ENCODE results near the gene FAM124A.

FAM124A gene

GRCh38 chr13:51202477-51203046 is 19.6 kb upstream of the FAM124A start:
- Histone ChIP-seq H3K27me3 (ENCODE audit: insufficient read depth, low read length, poor library complexity) (peaks cover 8% of the 10 kb centered on the region), H3K9ac (ENCODE audit: low read depth, low read length) (no peak overlapping the region), H3K4me2 (ENCODE audit: insufficient read depth, low read length) (no peak overlapping the region), H3K79me2 (ENCODE audit: insufficient read depth, low read length) (no peaks in the 10 kb centered on the region), H3K27ac (ENCODE audit: low read length) (no peak overlapping the region), H3K9me3 (ENCODE audit: insufficient read depth, low read length, severe bottlenecking) (no peaks in the 10 kb centered on the region), H2AFZ (ENCODE audit: low read depth, low read length) (no peak overlapping the region), H3K4me3 (ENCODE audit: low read depth in 1 of 2, low read length in 2 of 2) (no peak overlapping the region), H4K20me1 (ENCODE audit: insufficient read depth, low read length) (no peaks in the 10 kb centered on the region), H3K36me3 (ENCODE audit: insufficient read depth, low read length) (no peaks in the 10 kb centered on the region), H3K4me1 (ENCODE audit: insufficient read depth, low read length) (no peaks in the 10 kb centered on the region)
- TF ChIP-seq, protein P1, sequence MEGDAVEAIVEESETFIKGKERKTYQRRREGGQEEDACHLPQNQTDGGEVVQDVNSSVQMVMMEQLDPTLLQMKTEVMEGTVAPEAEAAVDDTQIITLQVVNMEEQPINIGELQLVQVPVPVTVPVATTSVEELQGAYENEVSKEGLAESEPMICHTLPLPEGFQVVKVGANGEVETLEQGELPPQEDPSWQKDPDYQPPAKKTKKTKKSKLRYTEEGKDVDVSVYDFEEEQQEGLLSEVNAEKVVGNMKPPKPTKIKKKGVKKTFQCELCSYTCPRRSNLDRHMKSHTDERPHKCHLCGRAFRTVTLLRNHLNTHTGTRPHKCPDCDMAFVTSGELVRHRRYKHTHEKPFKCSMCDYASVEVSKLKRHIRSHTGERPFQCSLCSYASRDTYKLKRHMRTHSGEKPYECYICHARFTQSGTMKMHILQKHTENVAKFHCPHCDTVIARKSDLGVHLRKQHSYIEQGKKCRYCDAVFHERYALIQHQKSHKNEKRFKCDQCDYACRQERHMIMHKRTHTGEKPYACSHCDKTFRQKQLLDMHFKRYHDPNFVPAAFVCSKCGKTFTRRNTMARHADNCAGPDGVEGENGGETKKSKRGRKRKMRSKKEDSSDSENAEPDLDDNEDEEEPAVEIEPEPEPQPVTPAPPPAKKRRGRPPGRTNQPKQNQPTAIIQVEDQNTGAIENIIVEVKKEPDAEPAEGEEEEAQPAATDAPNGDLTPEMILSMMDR (IDR thresholded peaks at IDR 0.05; ENCODE audit: borderline replicate concordance, extremely low read depth, low read length, poor library complexity, severe bottlenecking): no peak
- no peak for TF ChIP-seq EZH2 (IDR thresholded peaks at IDR 0.05; ENCODE audit: borderline replicate concordance, low read depth, low read length, severe bottlenecking)
- ATAC-seq (ENCODE audit: insufficient read depth, low read depth): no peak
- no peak for DNase-seq

DNA sequence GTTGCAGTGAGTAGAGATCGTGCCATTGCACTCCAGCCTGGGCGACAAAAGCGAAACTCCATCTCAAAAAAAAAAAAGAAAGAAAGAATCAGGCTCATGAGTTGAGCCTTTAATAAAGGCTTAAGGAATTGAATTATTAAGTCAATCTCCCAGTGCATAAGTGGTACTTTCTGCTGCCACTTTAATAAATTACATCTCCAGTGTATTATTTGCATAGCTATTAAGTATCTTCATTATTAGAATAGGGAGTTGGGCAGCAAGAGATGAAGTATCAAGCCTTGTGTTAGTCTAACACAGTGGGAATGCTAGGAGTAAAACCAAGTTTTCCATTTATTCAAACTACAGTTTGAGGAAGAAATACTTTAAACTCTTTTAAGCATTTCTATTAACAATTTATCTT is 15.6 kb upstream of the FAM124A start:
- H3K27me3 ChIP-seq (ENCODE audit: insufficient read depth, low read length, poor library complexity): peaks cover 13% of the 10 kb centered on the region
- no peaks in the 10 kb centered on the region for H3K9me3 ChIP-seq (ENCODE audit: insufficient read depth, low read length, severe bottlenecking)

DNA sequence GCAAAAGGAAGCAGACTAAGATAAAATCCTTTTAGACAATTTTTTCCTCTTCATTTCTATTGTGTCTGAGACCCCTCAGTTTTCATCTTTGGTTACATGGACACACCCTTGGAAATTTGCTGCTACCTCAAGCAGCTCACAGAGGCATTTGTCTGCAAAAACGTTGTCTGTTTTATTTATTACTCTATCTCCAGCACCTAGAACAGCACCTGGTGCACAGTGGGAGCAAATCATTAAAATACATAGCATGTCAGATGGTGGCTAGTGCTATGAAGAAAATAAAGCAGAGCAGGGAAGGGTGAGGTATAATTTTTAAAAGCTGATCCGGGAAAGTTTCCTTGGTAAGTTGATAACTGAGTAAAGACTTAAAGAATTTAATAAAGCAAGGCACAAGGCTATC is 14.3 kb upstream of the FAM124A start:
- no peak for TF ChIP-seq EZH2 (IDR thresholded peaks at IDR 0.05; ENCODE audit: borderline replicate concordance, low read depth, low read length, severe bottlenecking)
- TF ChIP-seq, protein P1 (IDR thresholded peaks at IDR 0.05; ENCODE audit: borderline replicate concordance, extremely low read depth, low read length, poor library complexity, severe bottlenecking): no peak
- no peaks in the 10 kb centered on the region for H3K79me2 ChIP-seq (ENCODE audit: insufficient read depth, low read length)
- peaks cover 13% of the 10 kb centered on the region for H3K27me3 ChIP-seq (ENCODE audit: insufficient read depth, low read length, poor library complexity)
- no peaks in the 10 kb centered on the region for H3K36me3 ChIP-seq (ENCODE audit: insufficient read depth, low read length)
- DNase-seq: no peak
- ATAC-seq (ENCODE audit: insufficient read depth, low read depth): no peak
- no peak overlapping the region for H3K4me3 ChIP-seq (ENCODE audit: low read depth in 1 of 2, low read length in 2 of 2)
- H3K4me1 ChIP-seq (ENCODE audit: insufficient read depth, low read length): no peaks in the 10 kb centered on the region
- H2AFZ ChIP-seq (ENCODE audit: low read depth, low read length): no peak overlapping the region
- no peaks in the 10 kb centered on the region for H3K9me3 ChIP-seq (ENCODE audit: insufficient read depth, low read length, severe bottlenecking)
- no peak overlapping the region for H3K27ac ChIP-seq (ENCODE audit: low read length)
- H3K9ac ChIP-seq (ENCODE audit: low read depth, low read length): no peak overlapping the region
- H4K20me1 ChIP-seq (ENCODE audit: insufficient read depth, low read length): no peaks in the 10 kb centered on the region
- H3K4me2 ChIP-seq (ENCODE audit: insufficient read depth, low read length): no peak overlapping the region

More for the DNA sequence above, 15.6 kb upstream of the FAM124A start:
- DNase-seq (no peak), ATAC-seq (ENCODE audit: insufficient read depth, low read depth) (no peak)
- Histone ChIP-seq H3K9ac (ENCODE audit: low read depth, low read length) (no peak overlapping the region), H3K4me2 (ENCODE audit: insufficient read depth, low read length) (no peak overlapping the region), H3K79me2 (ENCODE audit: insufficient read depth, low read length) (no peaks in the 10 kb centered on the region), H2AFZ (ENCODE audit: low read depth, low read length) (no peak overlapping the region), H4K20me1 (ENCODE audit: insufficient read depth, low read length) (no peaks in the 10 kb centered on the region), H3K4me1 (ENCODE audit: insufficient read depth, low read length) (no peaks in the 10 kb centered on the region), H3K36me3 (ENCODE audit: insufficient read depth, low read length) (no peaks in the 10 kb centered on the region), H3K27ac (ENCODE audit: low read length) (no peak overlapping the region), H3K4me3 (ENCODE audit: low read depth in 1 of 2, low read length in 2 of 2) (no peak overlapping the region)
- no peak for TF ChIP-seq EZH2 (IDR thresholded peaks at IDR 0.05; ENCODE audit: borderline replicate concordance, low read depth, low read length, severe bottlenecking)
- TF ChIP-seq, protein P1 (IDR thresholded peaks at IDR 0.05; ENCODE audit: borderline replicate concordance, extremely low read depth, low read length, poor library complexity, severe bottlenecking): no peak
